Prostate gland (tissue), 2 donors: ENCODE data around the gene SHROOM3. TPM values are rescaled to one million over a fixed set of nuclear protein-coding genes. Genes with fewer than 3 reads are reported as not detected.

Source experiments
- DNase-seq: peaks from one replicate; pipeline ENCODE4 v3.0.0-alpha.2; 2019; ENCODE audit warnings: low spot score
- H3K27ac ChIP-seq, 2 donors: fragments of 200-600 bp; sonication (generic); 2 replicates each; pipeline ENCODE4 v1.5.1; 2017 to 2019
- H3K27me3 ChIP-seq: fragments of 200-600 bp; sonication (generic); replicated peaks from 2 replicates; pipeline ENCODE4 v1.5.1; 2019; ENCODE audit not compliant: insufficient read depth
- H3K36me3 ChIP-seq, 2 donors: fragments of 200-600 bp; sonication (generic); 1 replicate in 1 of 2; 2 replicates in 1 of 2; pipeline versions ENCODE4 v1.5.1 to v1.8.1; 2017 to 2019
- H3K4me1 ChIP-seq: fragments of 200-600 bp; sonication (generic); replicated peaks from 2 replicates; pipeline ENCODE4 v1.5.1; 2019
- H3K4me3 ChIP-seq, 2 donors: fragments of 200-600 bp; sonication (generic); 2 replicates each; pipeline ENCODE4 v1.5.1; 2017 to 2019
- H3K9me3 ChIP-seq: fragments of 200-600 bp; sonication (generic); 2 replicates; pipeline ENCODE4 v1.5.1; 2017
- POLR2A ChIP-seq: fragments of 450-650 bp; IDR thresholded peaks from one replicate; pipeline ENCODE4 v1.6.1; 2016; ENCODE audit warnings: antibody characterized with exemption, mild to moderate bottlenecking
- POLR2AphosphoS5 ChIP-seq: sonication (generic); formaldehyde crosslinking; IDR thresholded peaks from one replicate; pipeline ENCODE4 v1.6.1; 2017; ENCODE audit warnings: antibody characterized with exemption
- WGBS: methylation state at CpG from one replicate; pipeline ENCODE4 v1.1.5; 2018; 5-methylcytosine and 5-hydroxymethylcytosine counted together
- intact Hi-C: fragments of 100-400 bp; cut with DNase I; formaldehyde crosslinking; loops from one replicate; pipeline ENCODE4 v1.14.2; 2022
- total RNA-seq, 2 donors: library from RNA; depleted of rRNA; stranded (reverse); fragments of >200 nt; gene quantifications; one replicate each; pipeline ENCODE4 v1.1.0, GENCODE V29; 2016
- TF ChIP-seq, protein P1 (sequence below), 4 experiments: fragments of 200-600 bp in 2 of 4; fragments of 450-650 bp in 2 of 4; sonication (generic) in 2 of 4; IDR thresholded peaks; 1 replicate in 3 of 4; 2 replicates in 1 of 4; pipeline ENCODE4 v1.5.1; 2016 to 2019; ENCODE audit warnings: antibody characterized with exemption in 4 of 4, mild to moderate bottlenecking in 2 of 4, moderate library complexity in 2 of 4

SHROOM3 gene
- total RNA-seq, 2 donors from 2014 or later = 107 to 137 TPM

DNA sequence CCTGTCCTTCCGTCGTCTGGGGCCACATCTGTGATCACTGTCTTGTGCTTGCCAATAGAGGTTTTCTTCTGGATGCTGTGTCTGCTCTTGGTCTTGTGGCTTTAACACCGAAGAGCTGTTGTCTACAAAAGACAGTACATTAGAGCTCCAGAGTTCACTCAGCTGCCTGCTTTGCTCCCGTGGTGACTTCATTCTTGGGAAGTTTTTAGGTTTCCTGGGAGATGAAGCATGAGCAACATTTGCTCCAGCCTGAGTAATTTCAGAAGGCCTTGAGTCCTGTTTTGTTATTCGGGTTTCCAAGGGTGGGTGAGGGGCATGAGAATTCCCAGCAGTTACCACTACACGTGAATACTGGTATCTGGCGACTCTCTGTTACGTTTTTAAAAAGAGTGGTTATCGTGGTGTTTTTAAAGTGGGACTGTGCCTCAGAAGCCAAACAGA, 189.2 kb downstream of the SHROOM3 start:
- intact Hi-C loops = loop anchor here (5.0 to 10.0 kb wide), 2 partner anchors 109 to 113 kb away; no protein-coding TSS in a partner anchor

DNA sequence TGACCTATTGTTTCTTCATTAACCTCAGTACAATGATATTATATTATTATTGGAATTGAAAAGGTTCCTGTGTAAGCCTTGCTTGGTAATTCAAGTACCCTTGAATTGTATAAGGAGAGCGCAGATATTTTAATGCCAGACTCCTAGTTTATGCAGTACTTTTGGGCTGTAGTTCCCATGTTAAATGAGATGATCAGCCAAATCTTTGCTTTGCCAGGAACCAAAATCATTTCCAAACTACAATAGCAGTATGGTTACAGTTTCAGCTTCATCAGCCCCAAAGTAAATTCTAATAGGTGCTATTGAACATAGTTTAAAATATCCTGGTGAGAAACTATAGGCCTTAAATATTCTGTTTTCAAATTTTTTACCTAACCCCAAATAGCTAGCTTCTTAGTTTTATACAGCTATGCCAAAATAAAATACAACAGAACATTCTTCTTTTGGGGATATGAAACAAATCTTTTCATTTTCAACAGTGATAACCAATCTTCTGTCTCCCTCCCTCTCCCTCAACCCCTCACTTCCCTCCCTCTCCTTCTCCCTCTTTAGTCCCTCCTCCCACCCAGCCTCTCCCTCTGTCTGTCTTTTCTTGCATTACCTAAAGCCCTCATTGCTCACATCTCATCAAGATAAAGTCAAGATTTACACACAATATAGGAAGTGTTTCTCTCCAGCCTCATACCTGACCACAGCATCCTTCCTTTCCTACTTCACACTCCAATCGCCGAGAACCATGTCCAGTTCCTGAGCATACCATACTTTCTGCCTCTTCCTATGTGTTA, 190.1 kb downstream of the SHROOM3 start:
- TF ChIP-seq POLR2AphosphoS5 (no peak), POLR2A (no peak)
- TF ChIP-seq, protein P1, sequence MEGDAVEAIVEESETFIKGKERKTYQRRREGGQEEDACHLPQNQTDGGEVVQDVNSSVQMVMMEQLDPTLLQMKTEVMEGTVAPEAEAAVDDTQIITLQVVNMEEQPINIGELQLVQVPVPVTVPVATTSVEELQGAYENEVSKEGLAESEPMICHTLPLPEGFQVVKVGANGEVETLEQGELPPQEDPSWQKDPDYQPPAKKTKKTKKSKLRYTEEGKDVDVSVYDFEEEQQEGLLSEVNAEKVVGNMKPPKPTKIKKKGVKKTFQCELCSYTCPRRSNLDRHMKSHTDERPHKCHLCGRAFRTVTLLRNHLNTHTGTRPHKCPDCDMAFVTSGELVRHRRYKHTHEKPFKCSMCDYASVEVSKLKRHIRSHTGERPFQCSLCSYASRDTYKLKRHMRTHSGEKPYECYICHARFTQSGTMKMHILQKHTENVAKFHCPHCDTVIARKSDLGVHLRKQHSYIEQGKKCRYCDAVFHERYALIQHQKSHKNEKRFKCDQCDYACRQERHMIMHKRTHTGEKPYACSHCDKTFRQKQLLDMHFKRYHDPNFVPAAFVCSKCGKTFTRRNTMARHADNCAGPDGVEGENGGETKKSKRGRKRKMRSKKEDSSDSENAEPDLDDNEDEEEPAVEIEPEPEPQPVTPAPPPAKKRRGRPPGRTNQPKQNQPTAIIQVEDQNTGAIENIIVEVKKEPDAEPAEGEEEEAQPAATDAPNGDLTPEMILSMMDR (IDR thresholded peaks at IDR 0.05) = no peak
- WGBS = 80% methylated on average over 3 of the region's 3 CpGs
- Histone ChIP-seq H3K36me3 (no peaks in the 10 kb centered on the region), H3K4me3 (no peak overlapping the region), H3K9me3 (no peaks in the 10 kb centered on the region), H3K27ac (no peak overlapping the region), H3K4me1 (peaks cover 9% of the 10 kb centered on the region), H3K27me3 (no peaks in the 10 kb centered on the region)
- DNase-seq = no peak
- intact Hi-C loops = loop anchor here (5.0 to 10.0 kb wide), 3 partner anchors 62 to 112 kb away; no protein-coding TSS in a partner anchor

More for the DNA sequence above, 189.2 kb downstream of the SHROOM3 start:
- H3K4me3 ChIP-seq = no peak overlapping the region
- no peak for DNase-seq
- no peaks in the 10 kb centered on the region for H3K27me3 ChIP-seq
- no peaks in the 10 kb centered on the region for H3K9me3 ChIP-seq
- H3K36me3 ChIP-seq = no peaks in the 10 kb centered on the region
- H3K4me1 ChIP-seq = peaks cover 9% of the 10 kb centered on the region
- peak; percentile 38 for TF ChIP-seq POLR2AphosphoS5
- TF ChIP-seq, protein P1 (IDR thresholded peaks at IDR 0.05) = no peak
- H3K27ac ChIP-seq = peak overlapping the region in 1 of 2 donors; percentile 74
- WGBS = 35% methylated on average over 9 of the region's 9 CpGs

DNA sequence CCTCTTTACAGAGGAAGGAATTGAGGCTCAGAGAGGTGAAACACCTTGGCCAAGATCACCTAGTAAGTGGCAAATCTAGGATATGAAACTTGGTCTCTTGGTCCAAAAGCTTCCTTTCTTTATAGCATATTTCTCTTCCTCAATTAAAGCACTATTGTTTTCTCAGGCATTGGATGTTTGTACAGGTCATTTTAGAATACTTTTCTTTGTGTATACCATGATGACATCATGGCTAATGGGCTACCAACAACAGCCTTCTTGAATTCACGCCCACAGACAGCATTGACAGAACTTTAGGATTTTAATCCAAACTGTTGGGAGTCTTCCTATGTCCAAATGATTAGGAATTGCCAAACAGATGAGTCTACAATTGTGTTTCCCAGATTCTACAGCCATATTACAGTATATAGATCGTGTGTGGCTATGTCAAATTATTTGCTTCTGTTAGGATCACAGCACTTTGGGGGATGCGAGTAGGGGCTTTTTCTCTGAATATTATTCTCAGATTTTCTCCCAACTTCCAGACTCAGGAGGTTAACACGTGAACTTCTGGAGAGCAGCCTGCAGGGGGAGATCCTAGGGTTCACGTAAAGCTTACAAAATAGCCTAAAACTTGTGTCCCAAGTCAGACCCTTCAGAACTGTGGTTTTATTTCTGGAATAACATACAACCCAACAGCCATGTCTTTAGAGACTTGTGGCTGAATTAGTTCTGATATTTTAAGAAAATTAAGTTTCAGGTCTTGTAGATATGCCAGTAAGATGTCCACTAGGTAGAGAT, 191.8 kb downstream of the SHROOM3 start:
- Histone ChIP-seq H3K4me1 (peaks cover 9% of the 10 kb centered on the region), H3K27ac (no peak overlapping the region), H3K27me3 (no peaks in the 10 kb centered on the region), H3K4me3 (no peak overlapping the region), H3K36me3 (no peaks in the 10 kb centered on the region), H3K9me3 (no peaks in the 10 kb centered on the region)
- no peak for DNase-seq
- intact Hi-C loops = loop anchor here (5.0 to 10.0 kb wide), 2 partner anchors 60 to 112 kb away; no protein-coding TSS in a partner anchor
- TF ChIP-seq POLR2AphosphoS5 (no peak), POLR2A (no peak)
- TF ChIP-seq, protein P1 (IDR thresholded peaks at IDR 0.05) = no peak
- 94% methylated on average over 5 of the region's 5 CpGs for WGBS

DNA sequence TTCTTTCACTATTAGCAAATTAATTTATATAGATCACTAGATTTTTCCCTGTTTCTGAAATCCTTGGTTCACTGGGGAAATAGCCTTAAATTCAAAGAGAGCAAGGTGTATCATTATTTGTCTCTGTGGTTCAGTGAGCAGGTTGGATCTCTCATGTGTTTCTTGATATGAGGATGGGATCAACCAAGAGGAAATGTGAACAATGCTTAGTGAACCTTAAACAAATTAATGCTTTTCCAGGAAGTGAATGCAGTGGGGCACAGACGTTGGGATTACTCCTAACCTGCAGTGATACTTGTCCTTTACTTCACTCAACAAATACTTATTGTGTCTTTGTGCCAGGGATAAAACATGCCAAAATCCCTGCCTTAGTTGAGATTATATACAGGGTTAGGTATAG, 193.2 kb downstream of the SHROOM3 start:
- Histone ChIP-seq H3K27me3 (no peaks in the 10 kb centered on the region), H3K9me3 (no peaks in the 10 kb centered on the region), H3K27ac (no peak overlapping the region), H3K36me3 (no peaks in the 10 kb centered on the region), H3K4me1 (peaks cover 9% of the 10 kb centered on the region), H3K4me3 (no peak overlapping the region)
- DNase-seq = no peak
- 57% methylated on average over 1 of the region's 1 CpG for WGBS
- intact Hi-C loops = loop anchor here (5.0 to 10.0 kb wide), 2 partner anchors 59 to 113 kb away; no protein-coding TSS in a partner anchor
- no peak for TF ChIP-seq POLR2A
- TF ChIP-seq POLR2AphosphoS5 = no peak
- TF ChIP-seq, protein P1 (IDR thresholded peaks at IDR 0.05) = no peak
